ENCODE data around the gene FNIP2. TPM values are rescaled to one million over a fixed set of nuclear protein-coding genes. Genes with fewer than 3 reads are reported as not detected.

FNIP2 gene
- 10.7 TPM for polyA plus RNA-seq (2013, experiment 1 of 4)
- 9.4 TPM for polyA plus RNA-seq (2013, experiment 2 of 4)
- 8.3 TPM for polyA plus RNA-seq (2013, experiment 3 of 4)
- 8.9 TPM for polyA plus RNA-seq (2013, experiment 4 of 4)

DNA sequence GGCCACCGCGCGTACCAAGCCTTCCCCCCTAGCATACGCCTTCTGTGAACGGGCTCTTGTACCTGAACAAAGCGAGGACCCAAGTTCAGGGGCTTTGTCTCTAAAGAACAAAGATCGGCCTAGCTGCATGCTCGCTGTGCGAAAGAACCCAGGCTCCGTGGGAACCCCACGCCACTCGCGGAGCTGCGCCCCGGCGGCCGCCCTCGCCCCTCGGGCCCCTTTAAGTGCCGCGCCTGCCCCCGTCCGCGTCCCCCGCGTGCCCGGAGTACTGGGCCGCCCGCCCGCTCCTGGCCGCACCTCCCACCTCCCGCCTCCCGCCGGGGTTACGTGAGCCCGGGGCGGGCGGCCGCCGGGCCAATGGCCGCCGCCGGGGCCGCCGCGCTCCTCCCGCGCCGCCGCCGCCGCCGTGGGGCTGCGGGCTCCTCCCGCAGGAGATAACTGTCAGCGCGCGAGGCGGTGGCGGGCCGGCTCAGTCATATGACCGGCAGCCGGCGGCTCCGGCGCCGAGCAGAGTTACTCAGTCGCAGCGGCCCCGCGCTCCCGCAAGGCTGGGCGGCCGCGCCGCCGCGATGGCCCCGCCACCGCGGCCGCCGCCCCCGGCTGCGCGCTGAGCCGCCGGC is at the start of gene FNIP2:
TSS of gene FNIP2 (plus strand) at position 472 of the 620 bp plus-strand sequence. CDS start 187 bp downstream, outside the sequence.
- WGBS, 2 experiments, result 0 to 1% methylated on average over 88 of the region's 88 CpGs
- Histone ChIP-seq H3K27me3 (ENCODE audit: control insufficient read depth, insufficient read depth, low read length, poor library complexity, severe bottlenecking) (peaks cover 26% of the 10 kb centered on the region), H3K4me3 (ENCODE audit: insufficient read depth, low read depth, low read length) (peak within 1 kb of the TSS; percentile 78), H3K9me3 (ENCODE audit: control insufficient read depth, low read length) (no peaks in the 10 kb centered on the region), H3K4me1 (ENCODE audit: control insufficient read depth, insufficient read depth, low read length) (peaks cover 5% of the 10 kb centered on the region), H3K27ac (ENCODE audit: insufficient read depth, low read depth, low read length, poor library complexity, severe bottlenecking) (peak within 1 kb of the TSS; percentile 62), H3K36me3 (ENCODE audit: control insufficient read depth, insufficient read depth, low read length) (no peaks in the 10 kb centered on the region)

DNA sequence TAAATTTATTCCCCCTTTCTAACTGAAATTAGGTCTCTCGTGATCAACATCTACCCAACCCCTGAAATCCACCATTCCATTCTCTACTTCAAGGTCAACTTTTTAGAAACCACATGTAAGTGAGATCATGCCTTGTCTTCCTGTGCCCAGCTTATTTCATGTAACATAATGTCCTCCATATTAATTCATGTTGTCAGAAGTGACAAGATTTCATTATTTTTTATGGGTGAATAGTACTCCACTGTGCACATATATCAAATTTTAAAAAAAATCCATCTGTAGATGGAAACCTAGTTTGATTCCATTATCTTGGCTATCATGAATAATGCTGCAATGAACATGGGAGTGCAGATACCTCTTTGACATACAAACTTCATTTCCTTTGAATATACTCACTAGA is 47.1 kb upstream of the FNIP2 start:
- peaks cover 18% of the 10 kb centered on the region for H3K36me3 ChIP-seq (ENCODE audit: control insufficient read depth, insufficient read depth, low read length)
- H3K4me3 ChIP-seq (ENCODE audit: insufficient read depth, low read depth, low read length), result no peak overlapping the region
- 93 to 95% methylated on average over 1 of the region's 1 CpG for WGBS, 2 experiments
- H3K9me3 ChIP-seq (ENCODE audit: control insufficient read depth, low read length), result no peaks in the 10 kb centered on the region
- no peak overlapping the region for H3K27ac ChIP-seq (ENCODE audit: insufficient read depth, low read depth, low read length, poor library complexity, severe bottlenecking)
- no peaks in the 10 kb centered on the region for H3K4me1 ChIP-seq (ENCODE audit: control insufficient read depth, insufficient read depth, low read length)
- H3K27me3 ChIP-seq (ENCODE audit: control insufficient read depth, insufficient read depth, low read length, poor library complexity, severe bottlenecking), result no peaks in the 10 kb centered on the region

DNA sequence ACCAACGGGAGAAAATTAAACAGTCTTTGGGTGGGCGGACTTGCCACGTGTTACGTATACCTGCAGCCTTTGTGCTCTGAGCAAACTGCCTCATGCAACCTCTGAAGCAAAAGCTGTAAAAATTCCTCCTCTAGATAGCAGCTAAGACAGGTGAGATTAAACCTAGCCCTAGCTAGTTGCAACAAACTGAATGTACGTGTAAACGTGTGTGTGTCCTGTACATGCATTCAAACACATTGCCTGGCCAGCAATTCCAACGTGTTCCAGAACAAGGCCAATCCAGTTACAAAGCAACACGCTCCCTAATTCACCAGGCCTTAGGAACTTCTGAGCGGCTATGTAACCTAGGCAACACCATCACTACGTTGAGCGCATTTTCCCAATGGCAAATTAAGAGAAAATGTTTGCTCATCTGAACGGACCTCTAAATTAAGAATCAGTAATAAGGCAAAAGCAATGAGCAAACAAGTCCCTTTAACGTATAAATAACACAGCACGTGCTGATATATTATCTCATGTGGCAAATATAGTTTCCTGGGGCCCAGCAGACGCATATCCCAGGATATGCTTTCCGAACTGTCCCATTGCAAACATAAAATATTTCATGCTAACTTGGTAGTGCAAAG is 46.4 kb upstream of the FNIP2 start:
- Histone ChIP-seq H3K36me3 (ENCODE audit: control insufficient read depth, insufficient read depth, low read length) (peaks cover 15% of the 10 kb centered on the region), H3K4me3 (ENCODE audit: insufficient read depth, low read depth, low read length) (peak overlapping the region; percentile 94), H3K9me3 (ENCODE audit: control insufficient read depth, low read length) (no peaks in the 10 kb centered on the region), H3K27me3 (ENCODE audit: control insufficient read depth, insufficient read depth, low read length, poor library complexity, severe bottlenecking) (no peaks in the 10 kb centered on the region), H3K27ac (ENCODE audit: insufficient read depth, low read depth, low read length, poor library complexity, severe bottlenecking) (peak overlapping the region; percentile 94), H3K4me1 (ENCODE audit: control insufficient read depth, insufficient read depth, low read length) (no peaks in the 10 kb centered on the region)
- WGBS, 2 experiments, result 16 to 22% methylated on average over 16 of the region's 16 CpGs

DNA sequence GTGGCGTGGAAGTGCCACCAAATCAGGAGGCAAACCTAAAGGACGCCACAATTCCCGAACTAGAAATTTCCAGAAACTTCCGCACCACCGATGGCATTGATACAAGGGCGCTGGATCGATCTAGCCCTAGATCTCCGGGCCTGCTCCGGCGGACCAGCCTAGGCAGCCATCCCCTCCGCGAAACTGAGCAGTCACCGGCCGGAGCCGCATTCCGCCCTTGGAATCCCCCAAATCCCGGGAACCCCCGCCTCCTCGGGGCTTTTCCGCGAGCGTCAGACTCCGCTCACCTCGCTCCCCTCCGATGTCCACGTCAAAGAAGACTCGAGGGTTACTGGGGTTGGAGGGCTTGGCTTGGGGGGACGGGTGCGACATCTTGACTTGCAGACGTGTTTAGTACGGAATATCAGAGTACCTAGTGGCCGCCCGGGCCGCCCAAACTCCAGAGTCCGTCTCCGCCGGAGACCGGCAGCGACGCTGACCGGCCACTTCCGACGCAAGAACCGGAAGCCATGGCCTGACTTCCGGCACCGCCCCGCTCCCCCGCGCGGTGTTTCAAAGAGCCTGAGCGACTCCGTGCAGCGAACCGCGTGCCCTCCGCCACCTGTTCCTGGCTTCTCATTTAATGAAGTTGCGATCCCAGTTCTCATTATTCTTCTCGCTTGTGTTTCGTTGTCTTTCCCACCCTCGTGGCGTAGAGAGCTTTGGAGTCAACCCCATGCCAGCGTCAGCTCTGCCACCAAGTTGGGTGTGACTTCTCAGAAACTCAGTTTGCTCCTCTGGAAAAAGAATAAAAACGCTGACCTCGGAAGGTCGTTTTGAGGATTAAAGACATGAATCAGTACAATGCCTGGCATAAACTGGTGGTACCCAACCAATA is 45.7 kb upstream of the FNIP2 start, which contains the start of gene PPID:
TSS of gene PPID (minus strand) at position 480 of the 877 bp plus-strand sequence. CDS start at position 372, 108 bp downstream.
- Histone ChIP-seq H3K4me1 (ENCODE audit: control insufficient read depth, insufficient read depth, low read length) (no peaks in the 10 kb centered on the region), H3K27me3 (ENCODE audit: control insufficient read depth, insufficient read depth, low read length, poor library complexity, severe bottlenecking) (no peaks in the 10 kb centered on the region), H3K4me3 (ENCODE audit: insufficient read depth, low read depth, low read length) (peak within 1 kb of the TSS; percentile 94), H3K36me3 (ENCODE audit: control insufficient read depth, insufficient read depth, low read length) (peaks cover 15% of the 10 kb centered on the region), H3K9me3 (ENCODE audit: control insufficient read depth, low read length) (no peaks in the 10 kb centered on the region), H3K27ac (ENCODE audit: insufficient read depth, low read depth, low read length, poor library complexity, severe bottlenecking) (peak within 1 kb of the TSS; percentile 94)
- 1% methylated on average over 65 of the region's 65 CpGs for WGBS, 2 experiments

DNA sequence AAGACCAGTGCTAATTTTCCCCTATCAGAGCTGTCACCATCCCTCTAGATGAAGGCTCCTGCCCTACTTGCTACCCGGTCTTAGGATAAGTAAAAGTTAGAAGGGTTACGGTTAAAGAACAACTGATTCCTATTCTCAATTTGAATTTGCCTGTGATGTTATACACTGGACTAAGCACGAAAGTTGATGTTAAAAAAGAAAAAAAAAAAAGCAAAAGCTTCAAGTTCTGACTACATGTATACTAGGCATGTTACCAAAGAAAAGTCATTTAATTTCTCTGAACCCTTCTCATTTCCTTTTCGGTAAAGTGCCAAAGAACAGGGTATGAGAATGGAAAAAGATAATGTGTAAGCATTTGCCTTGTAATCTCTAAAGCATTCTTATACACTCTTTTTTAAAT is 44.2 kb upstream of the FNIP2 start:
- Histone ChIP-seq H3K4me1 (ENCODE audit: control insufficient read depth, insufficient read depth, low read length) (no peaks in the 10 kb centered on the region), H3K9me3 (ENCODE audit: control insufficient read depth, low read length) (no peaks in the 10 kb centered on the region), H3K36me3 (ENCODE audit: control insufficient read depth, insufficient read depth, low read length) (peaks cover 9% of the 10 kb centered on the region), H3K27me3 (ENCODE audit: control insufficient read depth, insufficient read depth, low read length, poor library complexity, severe bottlenecking) (no peaks in the 10 kb centered on the region), H3K4me3 (ENCODE audit: insufficient read depth, low read depth, low read length) (no peak overlapping the region), H3K27ac (ENCODE audit: insufficient read depth, low read depth, low read length, poor library complexity, severe bottlenecking) (no peak overlapping the region)
- WGBS, 2 experiments, result 92 to 98% methylated on average over 3 of the region's 4 CpGs

DNA sequence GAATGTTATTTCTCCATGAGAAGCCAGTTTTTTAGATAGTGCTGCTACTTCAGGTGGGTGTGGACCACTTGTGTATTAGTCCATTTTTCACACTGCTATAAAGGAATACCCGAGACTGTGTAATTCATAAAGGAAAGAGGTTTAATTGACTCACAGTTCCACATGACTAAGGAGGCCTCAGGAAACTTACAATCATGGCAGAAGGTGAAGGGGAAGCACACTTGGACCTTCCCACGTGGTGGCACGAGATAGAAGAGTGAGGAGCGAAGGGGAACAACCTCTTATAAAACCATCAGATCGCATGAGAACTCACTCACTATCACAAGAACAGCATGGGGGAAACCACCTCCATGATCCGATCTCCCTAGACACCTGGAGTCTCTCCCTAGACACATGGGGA is 42.2 kb upstream of the FNIP2 start:
- Histone ChIP-seq H3K9me3 (ENCODE audit: control insufficient read depth, low read length) (no peaks in the 10 kb centered on the region), H3K4me3 (ENCODE audit: insufficient read depth, low read depth, low read length) (no peak overlapping the region), H3K27ac (ENCODE audit: insufficient read depth, low read depth, low read length, poor library complexity, severe bottlenecking) (no peak overlapping the region), H3K4me1 (ENCODE audit: control insufficient read depth, insufficient read depth, low read length) (no peaks in the 10 kb centered on the region), H3K36me3 (ENCODE audit: control insufficient read depth, insufficient read depth, low read length) (no peaks in the 10 kb centered on the region), H3K27me3 (ENCODE audit: control insufficient read depth, insufficient read depth, low read length, poor library complexity, severe bottlenecking) (no peaks in the 10 kb centered on the region)
- 89 to 92% methylated on average over 6 of the region's 6 CpGs for WGBS, 2 experiments

DNA sequence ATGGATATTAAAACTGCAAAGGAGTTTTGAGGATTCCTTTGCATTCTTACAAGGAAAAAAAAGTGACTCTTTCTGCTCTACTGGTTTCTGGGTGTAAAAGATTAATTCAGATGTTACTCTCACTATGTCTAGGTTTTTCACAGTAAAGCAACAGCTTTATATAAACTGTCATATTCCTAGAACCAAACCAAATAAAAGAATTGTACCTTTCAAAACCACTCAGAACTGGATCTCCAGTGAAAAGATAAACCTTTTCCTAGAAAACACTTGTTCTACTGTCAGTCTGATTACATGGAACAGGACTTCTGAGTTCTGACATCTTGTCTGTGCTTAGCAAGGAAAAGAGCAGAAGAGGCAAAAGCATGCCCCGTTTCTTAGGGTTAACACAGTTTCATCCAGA is 40.6 kb upstream of the FNIP2 start:
- H3K4me3 ChIP-seq (ENCODE audit: insufficient read depth, low read depth, low read length), result no peak overlapping the region
- H3K27me3 ChIP-seq (ENCODE audit: control insufficient read depth, insufficient read depth, low read length, poor library complexity, severe bottlenecking), result no peaks in the 10 kb centered on the region
- WGBS, 2 experiments, result 75 to 88% methylated on average over 1 of the region's 1 CpG
- H3K4me1 ChIP-seq (ENCODE audit: control insufficient read depth, insufficient read depth, low read length), result no peaks in the 10 kb centered on the region
- H3K27ac ChIP-seq (ENCODE audit: insufficient read depth, low read depth, low read length, poor library complexity, severe bottlenecking), result no peak overlapping the region
- H3K36me3 ChIP-seq (ENCODE audit: control insufficient read depth, insufficient read depth, low read length), result no peaks in the 10 kb centered on the region
- no peaks in the 10 kb centered on the region for H3K9me3 ChIP-seq (ENCODE audit: control insufficient read depth, low read length)

DNA sequence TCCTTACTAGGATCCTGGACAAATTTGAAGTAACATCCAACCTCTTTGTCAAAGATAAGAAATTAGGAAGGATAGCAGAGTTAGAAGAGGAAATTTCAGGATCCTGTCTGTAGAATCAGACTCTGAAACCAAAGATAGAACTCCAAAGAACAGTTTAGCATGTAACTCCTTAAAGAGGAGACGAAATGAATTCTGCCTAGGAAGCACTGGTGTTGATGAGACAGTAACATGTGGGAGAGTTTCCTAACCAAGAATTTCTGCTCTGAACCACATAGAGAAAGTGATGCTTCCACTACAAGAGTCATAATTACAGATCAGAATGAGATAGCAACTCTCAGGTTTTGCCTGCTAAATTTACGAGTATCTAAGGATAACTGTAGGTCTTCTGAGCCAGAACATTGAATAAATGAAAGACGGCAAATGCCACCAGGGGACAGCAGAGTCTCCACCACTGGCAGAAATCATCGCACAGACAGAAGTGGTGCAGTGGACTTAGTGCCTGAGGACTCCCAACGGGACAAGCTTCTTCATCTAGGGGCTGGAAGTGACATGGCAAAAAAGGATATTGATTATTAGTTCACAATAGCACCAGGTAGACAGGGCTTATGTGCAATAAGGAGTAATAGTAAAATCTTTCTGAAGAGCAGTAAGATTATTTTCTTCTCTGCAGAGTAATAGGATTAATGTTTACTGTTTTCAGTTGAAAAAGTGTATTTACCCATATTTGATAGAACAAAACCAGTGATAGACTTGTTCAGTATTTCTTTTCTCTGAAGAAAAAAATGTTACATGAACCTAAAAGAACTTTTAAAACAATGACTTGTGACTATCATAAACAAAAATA is 38.9 kb upstream of the FNIP2 start:
- Histone ChIP-seq H3K9me3 (ENCODE audit: control insufficient read depth, low read length) (no peaks in the 10 kb centered on the region), H3K36me3 (ENCODE audit: control insufficient read depth, insufficient read depth, low read length) (no peaks in the 10 kb centered on the region), H3K27me3 (ENCODE audit: control insufficient read depth, insufficient read depth, low read length, poor library complexity, severe bottlenecking) (no peaks in the 10 kb centered on the region), H3K4me3 (ENCODE audit: insufficient read depth, low read depth, low read length) (no peak overlapping the region), H3K27ac (ENCODE audit: insufficient read depth, low read depth, low read length, poor library complexity, severe bottlenecking) (no peak overlapping the region), H3K4me1 (ENCODE audit: control insufficient read depth, insufficient read depth, low read length) (no peaks in the 10 kb centered on the region)
- 64 to 68% methylated on average over 5 of the region's 5 CpGs for WGBS, 2 experiments

DNA sequence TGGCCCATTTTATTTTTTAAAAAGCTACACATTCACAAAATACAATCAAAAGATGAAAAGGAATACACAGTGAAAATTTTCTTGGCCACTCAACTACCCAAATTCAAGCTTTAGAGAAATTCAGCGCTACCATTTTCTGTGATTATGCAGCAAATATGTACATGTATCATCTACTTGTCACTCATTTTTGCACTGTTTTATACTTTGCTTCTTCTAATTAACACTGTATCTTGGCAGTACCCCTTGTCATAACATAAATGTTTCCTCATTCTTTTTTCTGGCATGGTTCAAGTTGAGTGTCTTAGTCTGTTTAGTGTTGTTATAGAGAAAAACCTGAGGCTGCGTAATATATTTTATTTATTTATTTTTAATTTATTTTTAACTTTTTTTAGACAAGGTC is 30.0 kb upstream of the FNIP2 start:
- Histone ChIP-seq H3K4me1 (ENCODE audit: control insufficient read depth, insufficient read depth, low read length) (no peaks in the 10 kb centered on the region), H3K4me3 (ENCODE audit: insufficient read depth, low read depth, low read length) (no peak overlapping the region), H3K9me3 (ENCODE audit: control insufficient read depth, low read length) (no peaks in the 10 kb centered on the region), H3K36me3 (ENCODE audit: control insufficient read depth, insufficient read depth, low read length) (no peaks in the 10 kb centered on the region), H3K27me3 (ENCODE audit: control insufficient read depth, insufficient read depth, low read length, poor library complexity, severe bottlenecking) (no peaks in the 10 kb centered on the region), H3K27ac (ENCODE audit: insufficient read depth, low read depth, low read length, poor library complexity, severe bottlenecking) (no peak overlapping the region)
- WGBS, 2 experiments, result 91 to 95% methylated on average over 1 of the region's 2 CpGs

All from ectodermal cell (in vitro differentiated cells).